ENCODE measurements around the gene EHF. TPM values are rescaled to one million over a fixed set of nuclear protein-coding genes. Genes with fewer than 3 reads are reported as not detected.
A peak's percentile ranks its signal among the peaks of the same experiment; 100 is the strongest.

Gene EHF
- total RNA-seq, 3 donors from 2014 or later, result 125 to 372 (median 259) TPM

DNA sequence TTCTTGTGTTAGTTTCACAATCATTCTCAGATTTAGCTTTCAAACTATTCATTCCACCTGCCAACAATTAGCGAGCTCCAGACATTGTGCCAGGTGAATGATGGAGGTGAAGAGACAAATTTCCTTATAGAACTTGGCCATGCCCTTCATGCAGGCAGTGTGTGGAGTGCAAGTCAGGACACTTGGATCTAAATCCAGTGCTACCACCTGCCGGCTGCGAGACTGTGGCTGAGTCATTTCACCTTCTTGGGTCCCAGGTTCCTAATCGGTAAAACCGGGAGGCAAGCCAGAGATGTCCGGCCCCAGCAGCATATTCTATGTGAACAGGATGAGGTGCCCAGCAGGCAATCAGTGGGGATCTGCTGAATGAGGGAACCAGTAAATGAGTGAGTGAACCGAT lies 18.6 kb upstream of the EHF start:
- H3K9me3 ChIP-seq, result no peaks in the 10 kb centered on the region
- ATAC-seq (peak; percentile 40), DNase-seq (peak in 2 of 3 donors; percentile 67 to 73)
- TF ChIP-seq, protein P1, sequence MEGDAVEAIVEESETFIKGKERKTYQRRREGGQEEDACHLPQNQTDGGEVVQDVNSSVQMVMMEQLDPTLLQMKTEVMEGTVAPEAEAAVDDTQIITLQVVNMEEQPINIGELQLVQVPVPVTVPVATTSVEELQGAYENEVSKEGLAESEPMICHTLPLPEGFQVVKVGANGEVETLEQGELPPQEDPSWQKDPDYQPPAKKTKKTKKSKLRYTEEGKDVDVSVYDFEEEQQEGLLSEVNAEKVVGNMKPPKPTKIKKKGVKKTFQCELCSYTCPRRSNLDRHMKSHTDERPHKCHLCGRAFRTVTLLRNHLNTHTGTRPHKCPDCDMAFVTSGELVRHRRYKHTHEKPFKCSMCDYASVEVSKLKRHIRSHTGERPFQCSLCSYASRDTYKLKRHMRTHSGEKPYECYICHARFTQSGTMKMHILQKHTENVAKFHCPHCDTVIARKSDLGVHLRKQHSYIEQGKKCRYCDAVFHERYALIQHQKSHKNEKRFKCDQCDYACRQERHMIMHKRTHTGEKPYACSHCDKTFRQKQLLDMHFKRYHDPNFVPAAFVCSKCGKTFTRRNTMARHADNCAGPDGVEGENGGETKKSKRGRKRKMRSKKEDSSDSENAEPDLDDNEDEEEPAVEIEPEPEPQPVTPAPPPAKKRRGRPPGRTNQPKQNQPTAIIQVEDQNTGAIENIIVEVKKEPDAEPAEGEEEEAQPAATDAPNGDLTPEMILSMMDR (IDR thresholded peaks at IDR 0.05), result no peak
- no peak overlapping the region for H3K4me3 ChIP-seq
- intact Hi-C loops (cut with DNase I, micrococcal nuclease), result no loop called here
- peaks cover 33% of the 10 kb centered on the region for H3K4me1 ChIP-seq (ENCODE audit: low read depth)
- H3K36me3 ChIP-seq (ENCODE audit: low read depth), result no peaks in the 10 kb centered on the region

DNA sequence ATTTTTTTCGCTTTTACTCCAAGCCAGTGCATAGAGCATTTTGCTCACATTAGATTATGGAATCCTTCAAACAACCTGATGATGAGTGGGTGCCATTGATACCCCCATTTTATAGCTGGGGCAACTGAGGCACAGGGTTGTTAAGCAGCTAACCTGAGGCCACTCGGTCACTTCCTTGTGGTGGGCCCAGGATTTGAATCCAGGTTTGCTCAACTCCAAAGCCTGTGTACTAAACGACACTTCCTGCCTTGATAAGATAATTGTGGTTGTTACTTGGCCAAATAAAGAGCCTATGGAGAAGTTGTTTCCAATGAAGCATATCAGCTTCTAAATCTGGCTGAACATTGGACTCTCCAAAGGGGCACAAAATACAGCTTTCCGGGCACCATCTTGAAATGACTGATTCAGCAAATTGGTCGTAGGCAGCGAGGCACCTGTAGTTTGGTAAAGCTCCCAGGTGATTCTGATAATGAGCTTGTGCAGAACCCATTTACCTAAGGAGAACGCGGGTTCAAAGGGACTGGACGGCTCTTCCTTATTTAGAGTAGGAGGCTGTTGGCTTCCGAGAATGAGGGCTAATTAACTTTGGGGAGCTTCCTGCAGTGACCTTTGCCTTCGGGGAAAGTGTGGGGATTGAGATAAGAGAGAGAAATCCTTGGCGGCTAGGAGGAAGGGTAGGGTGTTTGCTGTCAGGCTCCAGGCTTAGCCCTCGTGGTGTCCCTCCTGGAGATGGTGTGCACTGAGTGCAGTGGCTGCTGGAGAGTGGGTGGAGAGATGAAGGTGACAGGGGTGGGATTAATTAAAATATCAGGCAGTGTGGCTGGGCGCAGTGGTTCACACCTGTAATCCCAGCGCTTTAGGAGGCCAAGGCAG lies 17.5 kb upstream of the EHF start:
- intact Hi-C loops (cut with DNase I, micrococcal nuclease), result no loop called here
- TF ChIP-seq, protein P1 (IDR thresholded peaks at IDR 0.05), result no peak
- Histone ChIP-seq H3K4me3 (no peak overlapping the region), H3K4me1 (ENCODE audit: low read depth) (peaks cover 33% of the 10 kb centered on the region), H3K36me3 (ENCODE audit: low read depth) (no peaks in the 10 kb centered on the region), H3K9me3 (no peaks in the 10 kb centered on the region)
- ATAC-seq (peak; percentile 54), DNase-seq (peak; percentile 63 to 74 (median 65))

DNA sequence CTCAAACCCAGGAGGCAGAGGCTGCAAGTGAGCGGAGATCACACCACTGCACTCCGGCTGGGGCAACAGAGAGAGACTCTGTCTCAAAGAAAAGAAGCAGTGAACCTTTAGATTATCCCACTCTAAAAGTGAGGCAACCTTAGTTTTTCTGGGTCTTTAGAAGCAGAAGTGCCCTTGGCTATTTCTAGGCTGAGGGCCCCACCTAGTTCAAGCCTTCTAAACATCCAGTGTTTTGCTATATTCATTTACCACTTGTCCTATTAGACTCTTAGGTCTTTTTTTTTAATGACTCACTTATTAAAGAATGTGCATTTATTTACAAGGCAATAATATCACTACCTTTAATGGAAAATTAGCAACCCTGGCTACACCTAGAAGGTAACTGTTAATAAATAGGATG lies 16.7 kb upstream of the EHF start:
- H3K36me3 ChIP-seq (ENCODE audit: low read depth), result no peaks in the 10 kb centered on the region
- DNase-seq (no peak), ATAC-seq (no peak)
- peaks cover 32% of the 10 kb centered on the region for H3K4me1 ChIP-seq (ENCODE audit: low read depth)
- no peak overlapping the region for H3K4me3 ChIP-seq
- intact Hi-C loops (cut with DNase I, micrococcal nuclease), result no loop called here
- H3K9me3 ChIP-seq, result no peaks in the 10 kb centered on the region
- TF ChIP-seq, protein P1 (IDR thresholded peaks at IDR 0.05), result no peak

DNA sequence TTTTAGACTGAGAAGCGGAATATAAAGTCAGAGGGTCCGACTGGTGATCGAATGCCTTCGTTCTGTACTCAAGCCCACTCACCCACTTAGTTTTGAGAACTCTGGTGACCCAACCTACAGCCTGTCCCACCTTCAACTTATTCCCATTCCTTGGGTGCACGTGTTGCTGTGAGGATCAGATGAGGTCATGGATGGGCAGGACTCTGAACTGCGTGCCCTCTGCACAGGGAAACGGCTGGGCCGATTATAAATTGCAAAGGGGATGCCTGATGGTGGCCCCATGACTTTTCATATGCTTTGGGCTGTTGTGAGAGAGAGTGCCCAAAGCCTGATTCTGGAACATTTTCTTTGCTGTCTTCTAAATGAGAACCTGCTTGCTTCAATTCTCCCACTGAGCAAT lies 16.0 kb upstream of the EHF start:
- ATAC-seq (no peak), DNase-seq (no peak)
- TF ChIP-seq, protein P1 (IDR thresholded peaks at IDR 0.05), result no peak
- Histone ChIP-seq H3K36me3 (ENCODE audit: low read depth) (no peaks in the 10 kb centered on the region), H3K4me3 (no peak overlapping the region), H3K9me3 (no peaks in the 10 kb centered on the region), H3K4me1 (ENCODE audit: low read depth) (peaks cover 24% of the 10 kb centered on the region)
- intact Hi-C loops (cut with DNase I, micrococcal nuclease), result no loop called here

DNA sequence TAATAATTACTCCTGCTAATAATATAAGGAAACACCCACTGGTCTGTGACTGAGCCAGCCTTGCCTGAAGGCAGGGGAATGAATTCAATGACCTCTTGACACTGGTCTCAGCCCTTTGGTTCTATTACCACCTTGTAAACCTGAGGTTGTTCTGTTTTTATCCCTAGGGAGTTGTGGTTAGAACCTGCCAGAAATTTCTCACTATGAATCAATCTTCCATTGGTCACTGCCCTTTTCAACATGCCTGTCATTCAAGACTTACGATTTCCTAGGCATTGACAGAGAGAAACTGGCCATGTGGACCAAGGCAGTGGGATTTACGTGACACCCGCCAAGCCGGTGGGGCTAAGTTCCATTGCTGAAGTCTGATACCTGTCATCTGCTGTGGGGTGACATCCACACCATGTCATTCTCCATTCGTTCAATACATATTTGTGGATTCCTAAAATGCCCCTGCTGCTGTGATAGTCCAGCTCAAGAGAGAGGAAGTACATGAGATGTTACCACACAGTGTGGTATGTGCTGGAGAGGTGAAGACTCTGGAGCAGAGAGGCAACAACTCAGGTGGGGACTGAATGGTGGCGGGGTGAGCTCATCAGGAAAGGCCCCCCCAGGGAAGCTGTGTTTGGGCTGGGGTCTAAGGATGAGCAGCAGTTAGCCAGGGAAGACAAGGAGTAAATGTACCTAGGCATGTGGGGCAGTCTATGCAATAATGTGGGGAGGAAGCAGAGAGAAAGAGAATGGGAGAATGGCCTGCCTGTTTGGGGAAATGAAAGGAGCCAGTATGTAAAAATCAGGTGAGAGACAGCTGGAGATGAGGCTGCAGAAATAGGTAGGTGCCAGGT lies 15.2 kb upstream of the EHF start:
- Histone ChIP-seq H3K4me3 (no peak overlapping the region), H3K36me3 (ENCODE audit: low read depth) (no peaks in the 10 kb centered on the region), H3K4me1 (ENCODE audit: low read depth) (peaks cover 18% of the 10 kb centered on the region), H3K9me3 (no peaks in the 10 kb centered on the region)
- intact Hi-C loops (cut with DNase I, micrococcal nuclease), result no loop called here
- no peak for ATAC-seq
- TF ChIP-seq, protein P1 (IDR thresholded peaks at IDR 0.05), result no peak
- no peak for DNase-seq
